Caki2 (cell line): ENCODE measurements around the gene ZNF276. TPM values are rescaled to one million over a fixed set of nuclear protein-coding genes. Genes with fewer than 3 reads are reported as not detected.
"Not testable (repeated sequence)": the region's sequence is repeated elsewhere in the genome, so short reads cannot be mapped to it uniquely, and the experiment has no call there.

ENCODE experiments used
- DNase-seq: peaks from one replicate; pipeline ENCODE4 v3.0.0-alpha.2; 2015; ENCODE audit warnings: low read depth
- in situ Hi-C: cut with HindIII; loops from 2 replicates; pipeline ENCODE4 v1.10.0; 2016; ENCODE audit warnings: low sequenced_read_pairs, low pct_unique_long_range_greater_than_20kb, mixed read lengths
- total RNA-seq: library from RNA; depleted of rRNA; stranded (reverse); fragments of >200 nt; shearing (Covaris generic); gene quantifications from 2 replicates; pipeline ENCODE4 v1.2.3, GENCODE V29; 2014; ENCODE audit warnings: low replicate concordance; rRNA removed

ZNF276 gene
- total RNA-seq, 1 experiment from 2014 or later: 12.9 TPM

DNA sequence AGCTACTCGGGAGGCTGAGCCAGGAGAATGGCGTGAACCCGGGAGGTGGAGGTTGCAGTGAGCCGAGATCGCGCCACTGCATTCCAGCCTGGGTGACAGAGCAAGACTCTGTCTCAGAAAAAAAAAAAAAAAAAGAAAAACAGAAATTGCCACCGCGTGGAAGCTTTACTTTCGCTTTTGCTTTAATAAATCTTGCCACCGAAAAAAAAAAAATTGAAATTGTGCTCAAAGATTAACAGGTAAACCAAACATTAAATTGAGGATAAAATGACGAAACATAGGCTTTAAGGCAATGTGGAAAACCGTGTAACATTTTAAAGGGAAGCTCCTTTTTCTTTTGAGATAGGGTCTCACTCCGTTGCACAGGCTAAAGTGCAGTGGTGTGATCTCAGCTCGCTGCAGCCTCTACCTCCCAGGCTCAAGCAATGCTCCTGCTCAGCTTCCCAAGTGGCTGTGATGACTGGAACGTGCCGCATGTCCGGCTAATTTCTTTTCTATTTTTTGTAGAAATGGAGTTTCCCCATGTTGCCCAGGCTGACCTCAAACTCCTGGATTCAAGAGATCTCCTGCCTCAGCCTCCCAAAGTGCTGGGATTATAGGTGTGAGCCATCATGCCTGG lies 40.1 kb downstream of the ZNF276 start:
- no peak for DNase-seq
- in situ Hi-C loops: no loop called here

DNA sequence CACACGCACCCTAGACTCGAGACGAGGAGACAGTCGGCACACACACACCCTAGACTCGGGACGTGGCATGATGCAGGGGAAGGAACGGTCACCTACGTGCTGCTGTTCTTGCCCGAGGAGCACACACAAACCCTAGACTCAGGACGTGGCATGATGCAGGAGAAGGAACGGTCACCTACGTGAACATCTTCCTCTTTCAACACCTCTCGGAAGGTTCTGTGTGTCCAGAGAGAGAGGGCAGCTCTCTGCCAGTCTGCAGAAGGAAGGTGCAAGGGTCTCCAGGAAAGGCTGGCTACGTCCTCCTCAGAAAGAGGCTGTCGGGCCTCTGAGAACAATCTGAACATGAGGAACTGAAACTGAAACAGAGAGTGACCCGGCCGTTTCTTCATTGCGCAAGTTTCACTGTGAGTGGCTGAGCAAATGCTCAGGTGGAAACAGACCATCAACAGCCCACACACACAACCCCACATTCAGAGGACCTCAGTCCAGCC lies 43.4 kb downstream of the ZNF276 start:
- in situ Hi-C loops: no loop called here

DNA sequence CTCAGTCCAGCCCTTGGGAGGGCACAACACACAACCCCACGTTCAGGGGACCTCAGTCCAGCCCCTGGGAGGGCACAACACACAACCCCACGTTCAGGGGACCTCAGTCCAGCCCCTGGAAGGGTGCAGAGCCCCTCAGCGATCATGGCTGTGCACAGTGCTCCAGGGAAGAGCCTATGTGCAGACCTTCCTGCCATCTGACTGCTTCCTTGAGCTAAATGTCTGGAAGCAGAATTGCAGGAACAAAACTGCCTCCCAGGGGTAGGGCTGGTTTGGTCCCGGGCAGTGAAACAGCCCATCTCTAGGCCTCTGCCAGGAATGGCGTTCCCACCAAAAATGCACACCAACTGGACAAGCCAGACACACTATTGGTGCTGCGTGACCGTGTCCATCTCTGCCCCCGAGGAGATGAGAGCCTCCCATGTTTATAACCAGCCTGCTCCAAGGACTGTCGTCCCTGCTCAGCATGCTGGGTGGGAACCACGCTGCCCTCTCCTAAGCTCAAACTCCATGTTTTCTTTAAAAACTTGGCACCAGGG lies 44.0 kb downstream of the ZNF276 start:
- in situ Hi-C loops: no loop called here
- no peak for DNase-seq

More for the DNA sequence above, 43.4 kb downstream of the ZNF276 start:
- DNase-seq: no peak

DNA sequence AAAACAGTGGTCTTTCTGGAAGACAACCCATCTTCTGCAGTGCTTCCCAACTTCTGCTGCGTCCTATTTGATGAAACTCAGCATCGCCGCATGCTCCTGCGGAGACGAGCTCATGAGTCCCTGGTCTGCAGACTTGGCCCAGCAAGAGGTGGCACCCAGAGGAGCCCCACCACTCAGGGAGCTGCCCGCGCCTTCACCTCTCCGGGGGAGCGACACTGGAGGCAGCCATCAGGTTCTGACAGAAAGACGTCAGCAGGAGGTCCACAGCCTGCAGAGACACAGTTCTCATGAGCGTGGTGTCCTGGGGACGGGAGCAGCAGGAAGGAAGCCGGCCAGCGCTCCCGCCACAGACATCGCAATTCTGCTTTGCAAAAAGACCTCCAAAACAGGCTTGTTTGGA lies 49.0 kb downstream of the ZNF276 start:
- in situ Hi-C loops: no loop called here
- no peak for DNase-seq

DNA sequence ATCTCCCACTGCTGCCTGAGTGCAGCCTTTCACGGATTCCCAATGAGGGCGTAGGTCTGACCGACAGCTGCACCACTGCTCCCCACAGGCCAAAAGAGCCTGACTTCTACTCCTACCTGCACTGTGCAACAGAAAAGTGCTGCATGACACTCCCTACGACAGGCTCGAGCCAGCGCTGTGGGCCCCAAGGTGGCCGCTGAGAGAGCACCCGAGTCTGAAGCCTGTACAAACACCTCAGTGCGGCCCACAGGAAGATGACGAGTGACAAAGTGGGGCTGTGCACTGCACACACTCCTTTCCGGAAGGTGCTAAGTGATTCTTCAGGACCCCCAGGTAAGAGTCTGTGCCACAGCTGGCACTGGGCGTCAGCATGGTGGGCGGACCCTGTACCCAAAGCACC lies 53.9 kb downstream of the ZNF276 start:
- in situ Hi-C loops: no loop called here
- no peak for DNase-seq

DNA sequence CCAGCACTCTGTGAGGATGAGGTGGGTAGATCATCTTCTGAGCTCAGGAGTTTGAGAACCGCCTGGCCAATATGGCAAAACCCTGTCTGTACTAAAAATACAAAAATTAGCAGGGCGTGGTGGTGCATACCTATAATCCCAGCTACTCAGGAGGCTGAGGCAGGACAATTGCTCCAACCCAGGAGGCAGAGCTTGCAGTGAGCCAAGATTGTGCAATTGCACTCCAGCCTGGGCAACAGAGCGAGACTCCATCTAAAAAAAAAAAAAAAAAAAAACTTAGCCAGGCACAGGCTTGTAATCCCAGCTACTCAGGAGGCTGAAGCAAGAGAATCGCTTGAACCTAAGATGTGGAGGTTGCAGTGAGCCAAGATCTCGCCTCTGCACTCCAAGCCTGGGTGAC lies 56.9 kb downstream of the ZNF276 start:
- in situ Hi-C loops, DNase-seq: not testable (repeated sequence)

DNA sequence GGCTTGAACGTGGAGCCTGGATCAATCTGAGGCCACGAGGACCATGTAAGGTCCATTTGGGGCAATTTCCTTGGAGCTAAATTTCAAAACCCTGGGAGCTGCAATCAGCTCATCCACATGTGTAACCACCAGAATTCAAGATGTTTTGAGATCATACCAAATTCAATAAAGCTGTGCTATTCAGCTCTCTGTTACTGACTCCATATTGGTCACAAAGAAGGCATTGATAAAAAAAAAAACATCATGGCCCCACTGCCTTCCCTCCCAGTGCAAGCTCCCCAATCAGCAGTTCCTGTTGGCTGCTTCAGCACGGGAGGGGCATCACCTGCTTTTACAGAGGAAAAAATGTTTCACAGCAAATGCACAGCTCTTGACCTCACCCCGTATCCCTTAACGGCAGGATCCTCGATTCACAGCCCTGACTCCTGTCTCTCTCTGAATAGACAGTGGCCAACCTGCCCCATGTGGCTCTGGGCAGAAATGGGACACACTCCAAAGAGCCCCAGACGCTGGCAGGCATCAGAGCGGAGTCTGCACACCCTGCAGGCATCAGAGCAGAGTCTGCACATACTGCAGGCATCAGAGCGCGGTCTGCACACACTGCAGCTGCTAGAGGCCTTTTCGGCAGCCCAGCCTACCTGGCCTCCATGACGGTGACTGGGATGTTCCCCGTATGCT lies 58.0 kb downstream of the ZNF276 start:
- DNase-seq: no peak
- in situ Hi-C loops: no loop called here

DNA sequence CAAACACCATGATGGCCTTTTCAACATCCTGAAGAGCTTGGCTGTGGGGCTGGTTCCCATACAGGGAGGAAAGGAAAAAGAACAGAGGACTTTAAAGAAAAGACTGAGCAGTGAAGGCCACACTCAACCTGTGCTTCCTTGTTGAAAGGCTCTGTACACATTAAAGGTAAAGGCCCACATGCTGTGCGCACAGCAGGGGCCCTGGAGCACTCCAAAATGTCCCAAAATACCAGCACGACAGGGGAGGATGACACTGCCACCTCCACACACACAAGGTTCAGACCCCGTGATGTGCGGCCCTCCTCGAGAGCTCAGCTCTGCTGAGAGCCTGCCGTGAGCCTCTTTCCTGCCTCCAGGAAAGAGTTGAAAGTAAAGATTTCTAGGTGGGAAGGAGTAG lies 58.6 kb downstream of the ZNF276 start:
- in situ Hi-C loops: no loop called here
- DNase-seq: no peak

DNA sequence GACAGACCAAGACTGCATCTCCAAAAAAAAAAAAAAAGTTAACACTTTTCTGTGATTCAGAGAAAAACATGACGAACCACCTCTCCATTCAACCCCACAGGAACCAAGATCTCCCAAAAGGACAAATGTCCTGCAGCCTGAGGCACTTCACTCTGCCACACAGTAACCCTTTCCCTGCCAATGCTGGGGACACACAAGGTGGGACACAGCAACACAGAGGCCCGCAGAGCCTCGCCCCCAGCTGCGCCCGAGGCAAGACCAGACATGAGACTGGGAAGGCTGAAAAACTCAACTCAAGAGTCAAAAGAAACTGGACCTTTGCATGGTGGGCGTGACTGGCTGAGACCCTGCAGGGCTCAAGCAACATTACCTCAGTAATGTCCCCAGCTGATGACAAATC lies 61.2 kb downstream of the ZNF276 start:
- no peak for DNase-seq
- in situ Hi-C loops: no loop called here

DNA sequence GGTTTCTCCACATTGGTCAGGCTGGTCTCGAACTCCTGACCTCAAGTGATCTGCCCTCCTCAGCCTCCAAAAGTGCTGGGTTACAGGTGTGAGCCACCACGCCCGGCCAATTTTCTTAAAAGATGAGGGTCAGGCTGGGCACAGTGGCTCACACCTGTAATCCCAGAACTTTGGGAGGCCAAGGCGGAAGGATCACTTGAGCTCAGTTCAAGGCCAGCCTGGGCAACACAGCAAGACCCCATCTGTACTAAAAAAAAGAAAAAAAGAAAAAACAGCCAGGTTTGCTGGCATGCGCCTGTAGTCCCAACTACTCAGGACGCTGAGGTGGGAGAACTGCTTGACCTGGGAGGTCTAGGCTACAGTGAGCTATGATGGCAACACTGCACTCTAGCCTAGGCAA lies 62.6 kb downstream of the ZNF276 start:
- in situ Hi-C loops, DNase-seq: not testable (repeated sequence)

DNA sequence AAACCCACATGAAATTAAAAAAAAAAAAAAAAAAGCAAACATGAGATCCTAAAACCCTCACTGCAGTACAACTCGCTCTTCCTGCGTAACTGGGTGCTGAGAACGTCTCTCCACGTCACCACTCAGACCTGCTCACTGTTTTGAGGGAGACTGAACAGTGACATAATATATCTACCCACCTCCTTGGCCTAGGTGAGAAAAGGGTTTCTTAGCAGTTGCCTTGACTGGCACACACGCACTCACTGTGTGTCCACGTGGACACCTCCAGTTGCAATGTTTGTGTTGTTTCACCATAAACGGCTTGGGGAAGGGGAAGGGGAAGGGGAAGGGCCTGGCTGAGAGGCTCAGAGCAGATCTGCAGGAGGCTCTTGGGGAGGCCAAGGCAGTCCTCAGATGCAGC lies 63.1 kb downstream of the ZNF276 start:
- DNase-seq: no peak

DNA sequence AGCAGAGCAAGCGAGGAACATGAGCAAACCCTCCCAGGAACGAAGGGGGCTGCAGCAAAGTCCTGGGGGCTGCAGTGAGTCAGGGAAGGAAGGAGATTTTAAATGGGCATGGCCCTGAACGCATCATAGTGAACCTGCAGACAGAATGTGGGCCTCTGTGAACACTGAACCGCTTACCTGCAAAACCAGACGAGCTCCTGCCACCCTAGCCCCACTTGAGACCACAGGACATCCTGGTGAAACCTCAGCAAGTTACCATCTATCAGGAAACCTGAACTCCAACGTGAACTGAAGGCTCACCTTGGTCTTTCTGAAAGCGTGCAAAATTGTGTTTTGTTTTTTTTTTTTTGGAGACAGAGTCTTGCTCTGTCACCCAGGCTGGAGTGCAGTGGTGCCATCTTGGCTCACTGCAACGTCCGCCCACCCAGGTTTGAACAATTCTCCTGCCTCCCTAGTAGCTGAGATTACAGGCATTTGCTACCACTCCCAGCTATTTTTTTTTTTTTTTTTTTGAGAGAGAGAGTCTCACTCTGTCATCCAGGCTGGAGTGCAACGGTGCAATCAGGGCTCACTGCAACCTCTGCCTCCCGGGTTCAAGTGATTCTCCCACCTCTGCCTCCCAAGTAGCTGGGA lies 64.3 kb downstream of the ZNF276 start:
- in situ Hi-C loops: no loop called here
- no peak for DNase-seq

More for the DNA sequence above, 63.1 kb downstream of the ZNF276 start:
- in situ Hi-C loops: no loop called here

DNA sequence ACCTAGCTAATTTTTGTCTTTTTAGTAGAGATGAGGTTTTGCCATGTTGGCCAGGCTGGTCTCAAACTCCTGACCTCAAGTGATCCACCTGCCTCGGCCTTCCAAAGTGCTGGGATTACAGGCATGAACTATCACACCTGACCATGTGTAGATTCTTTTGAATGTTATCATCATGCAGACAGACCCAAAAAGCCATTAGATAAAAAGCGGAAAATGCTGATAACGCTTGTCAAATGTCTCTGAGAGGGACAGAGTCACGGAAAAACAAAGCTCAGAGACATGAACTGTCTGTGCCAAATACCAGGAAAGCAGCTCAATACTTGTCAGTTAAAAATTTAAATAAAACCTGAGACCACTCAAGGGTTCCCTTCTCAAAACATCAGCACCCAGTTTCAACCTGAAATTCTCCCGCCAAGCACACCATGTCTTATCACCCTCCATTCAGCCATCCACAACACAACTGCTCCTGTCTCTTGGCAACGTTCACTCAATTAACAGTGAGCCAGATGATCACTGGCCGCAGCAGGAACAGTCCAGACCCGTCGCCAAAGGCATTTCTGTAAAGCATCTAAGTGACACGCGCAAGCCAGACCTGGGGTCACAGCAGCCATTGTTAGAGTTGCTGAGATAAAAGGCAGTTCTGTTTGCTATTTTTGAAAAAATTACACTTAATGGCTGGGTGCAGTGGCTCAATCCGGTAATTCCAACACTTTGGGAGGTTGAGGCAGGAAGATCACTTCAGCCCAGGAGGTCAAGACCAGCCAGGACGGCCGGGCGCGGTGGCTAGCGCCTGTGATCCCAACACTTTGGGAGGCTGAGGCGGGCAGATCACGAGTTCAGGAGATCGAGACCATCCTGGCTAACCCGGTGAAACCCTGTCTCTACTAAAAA lies 65.4 kb downstream of the ZNF276 start:
- in situ Hi-C loops: no loop called here

DNA sequence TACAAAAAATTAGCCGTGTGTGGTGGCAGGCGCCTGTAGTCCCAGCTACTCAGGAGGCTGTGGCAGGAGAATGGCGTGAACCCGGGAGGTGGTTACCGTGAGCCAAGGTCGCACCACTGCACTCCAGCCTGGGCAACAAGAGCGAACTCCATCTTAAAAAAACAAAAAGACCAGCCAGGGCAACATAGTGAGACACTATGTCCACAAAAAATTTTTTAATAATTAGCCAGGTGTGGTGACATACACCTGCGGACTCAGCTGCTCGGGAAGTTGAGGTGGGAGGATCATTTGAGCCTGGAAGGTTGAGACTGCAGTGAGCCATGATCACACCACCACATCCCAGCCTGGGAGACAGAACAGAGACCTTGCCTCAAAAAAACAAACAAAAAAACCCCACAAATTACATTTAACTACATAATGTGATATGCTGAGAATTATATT lies 66.0 kb downstream of the ZNF276 start:
- no peak for DNase-seq
- in situ Hi-C loops: no loop called here

More for the DNA sequence above, 65.4 kb downstream of the ZNF276 start:
- DNase-seq: no peak

Other genes with a start within 250 kb of the ZNF276 start
- 48.0 and 56.3 TPM in 2 replicates for gene ANKRD11, start 231.0 kb upstream of the ZNF276 start, total RNA-seq
- 58.6 and 65.0 TPM in 2 replicates for gene SPG7, start 213.1 kb upstream of the ZNF276 start, total RNA-seq
- 4,469 and 5,108 TPM in 2 replicates for gene RPL13, start 160.9 kb upstream of the ZNF276 start, total RNA-seq
- gene CPNE7, start 145.8 kb upstream of the ZNF276 start, total RNA-seq: 9.4 and 15.9 TPM in 2 replicates
- not detected in 2 replicates for gene DPEP1, start 107.9 kb upstream of the ZNF276 start, total RNA-seq
- gene CHMP1A, start 63.8 kb upstream of the ZNF276 start, total RNA-seq: 159 and 214 TPM in 2 replicates
- 13.8 and 21.9 TPM in 2 replicates for gene SPATA33, start 63.7 kb upstream of the ZNF276 start, total RNA-seq
- gene CDK10, start 34.8 kb upstream of the ZNF276 start, total RNA-seq: 48.7 and 65.2 TPM in 2 replicates
- 26.2 and 37.4 TPM in 2 replicates for gene SPATA2L, start 19.8 kb upstream of the ZNF276 start, total RNA-seq
- 13.5 and 19.1 TPM in 2 replicates for gene VPS9D1, start 639 bp upstream of the ZNF276 start, total RNA-seq
- 33.5 and 36.8 TPM in 2 replicates for gene FANCA, start 95.1 kb downstream of the ZNF276 start, total RNA-seq
- gene SPIRE2, start 106.9 kb downstream of the ZNF276 start, total RNA-seq: 6.0 and 13.1 TPM in 2 replicates
- 141 and 237 TPM in 2 replicates for gene TCF25, start 152.1 kb downstream of the ZNF276 start, total RNA-seq
- gene MC1R, start 197.3 kb downstream of the ZNF276 start, total RNA-seq: 12.3 and 13.4 TPM in 2 replicates
- 116 and 131 TPM in 2 replicates for gene TUBB3, start 201.8 kb downstream of the ZNF276 start, total RNA-seq
- 91.8 and 94.0 TPM in 2 replicates for gene DEF8, start 227.2 kb downstream of the ZNF276 start, total RNA-seq